HFF-Myc (cell line): ENCODE results near the gene SLC38A3.
"Not testable (repeated sequence)": the region's sequence is repeated elsewhere in the genome, so short reads cannot be mapped to it uniquely, and the experiment has no call there.

Experiments used
- DNase-seq: peaks from one replicate; pipeline ENCODE4 v3.0.0-alpha.2; 2011; ENCODE audit warnings: low read depth; ENCODE audit errors: extremely low read depth
- H3K4me3 ChIP-seq: replicated peaks from 2 replicates; pipeline ENCODE4 v1.5.1; 2011; ENCODE audit warnings: low read depth, mild to moderate bottlenecking, control low read depth, low read length
- CTCF ChIP-seq: IDR thresholded peaks from 2 replicates; pipeline ENCODE4 v1.5.1; 2012; ENCODE audit warnings: mild to moderate bottlenecking, low read depth, low read length, control low read depth; ENCODE audit errors: missing control alignments

SLC38A3 gene

DNA sequence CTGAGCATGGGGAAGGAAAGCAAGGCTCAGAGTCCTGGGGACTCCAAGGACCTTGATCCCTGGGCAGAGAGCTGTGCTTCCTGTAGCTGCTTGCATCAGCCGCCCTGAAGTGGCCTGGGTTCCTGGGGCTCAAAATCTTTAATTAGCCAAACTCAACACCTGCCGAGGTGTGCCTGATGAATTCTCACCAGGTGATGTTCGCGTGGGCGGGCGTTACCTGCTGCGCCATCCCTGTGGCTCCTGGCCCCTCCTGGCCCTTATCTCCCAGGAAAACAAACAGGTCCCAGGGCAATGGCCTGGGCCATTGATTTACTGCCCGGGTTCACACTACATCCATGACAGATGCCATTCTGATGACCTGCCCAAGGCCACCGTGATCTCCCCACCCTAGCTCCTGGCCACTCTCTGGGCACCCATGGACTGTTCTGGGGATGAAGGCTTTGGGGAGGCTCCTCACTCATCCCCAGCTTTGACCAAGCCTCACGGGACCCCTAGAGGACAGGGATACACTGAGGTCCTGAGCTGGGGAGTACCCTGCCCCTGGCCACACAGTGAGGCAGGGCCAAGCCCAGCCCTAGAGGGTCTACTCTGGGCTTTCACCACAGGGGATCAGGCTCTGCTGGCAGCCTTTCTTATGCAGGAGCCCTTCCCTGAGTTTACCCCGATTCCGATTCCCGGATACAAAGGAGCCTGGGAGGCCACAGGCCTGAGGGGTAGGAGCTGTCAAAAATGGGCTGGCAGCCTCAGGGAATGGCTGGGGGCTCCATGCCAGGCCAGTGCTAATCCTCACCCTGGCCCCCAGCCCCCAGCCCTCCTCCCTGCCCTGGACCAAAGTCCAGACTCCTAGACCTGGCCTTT, 5.7 kb downstream of the SLC38A3 start:
- DNase-seq, result no peak
- no peak overlapping the region for H3K4me3 ChIP-seq
- no peak for TF ChIP-seq CTCF

- DNase-seq, H3K4me3 ChIP-seq: not testable (repeated sequence)
These were observed 6.3 kb downstream of the SLC38A3 start for GRCh38 chr3:50211368-50211717.

GRCh38 chr3:50211930-50212329, 6.9 kb downstream of the SLC38A3 start:
- no peak for TF ChIP-seq CTCF
- DNase-seq, result no peak
- no peak overlapping the region for H3K4me3 ChIP-seq

GRCh38 chr3:50212502-50212901, 7.4 kb downstream of the SLC38A3 start:
- TF ChIP-seq CTCF, result no peak
- H3K4me3 ChIP-seq, result no peak overlapping the region
- DNase-seq, result no peak

GRCh38 chr3:50212971-50213370, 7.9 kb downstream of the SLC38A3 start:
- no peak for DNase-seq
- no peak for TF ChIP-seq CTCF
- H3K4me3 ChIP-seq, result no peak overlapping the region

DNA sequence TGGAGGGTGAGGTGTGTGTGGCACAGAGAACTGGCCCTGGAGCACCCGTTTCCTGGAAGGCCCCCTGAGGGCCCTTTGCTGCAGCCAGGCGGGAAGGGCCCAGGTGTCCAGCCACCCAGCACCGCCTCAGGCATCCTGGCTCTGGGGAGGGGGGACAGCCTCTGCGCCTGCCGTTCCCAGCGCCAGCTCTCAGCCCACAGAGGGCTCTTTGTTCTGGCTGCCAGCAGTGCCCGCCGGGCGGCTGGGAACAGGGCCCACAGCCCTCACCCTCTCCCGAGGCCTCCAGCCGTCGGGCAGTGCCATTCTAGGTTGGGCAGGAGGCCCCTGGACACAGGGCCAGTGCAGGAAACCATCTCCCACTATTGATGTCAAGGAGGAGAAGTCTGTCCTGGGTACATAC, 8.3 kb downstream of the SLC38A3 start:
- DNase-seq, result no peak
- TF ChIP-seq CTCF, result no peak
- H3K4me3 ChIP-seq, result no peak overlapping the region

DNA sequence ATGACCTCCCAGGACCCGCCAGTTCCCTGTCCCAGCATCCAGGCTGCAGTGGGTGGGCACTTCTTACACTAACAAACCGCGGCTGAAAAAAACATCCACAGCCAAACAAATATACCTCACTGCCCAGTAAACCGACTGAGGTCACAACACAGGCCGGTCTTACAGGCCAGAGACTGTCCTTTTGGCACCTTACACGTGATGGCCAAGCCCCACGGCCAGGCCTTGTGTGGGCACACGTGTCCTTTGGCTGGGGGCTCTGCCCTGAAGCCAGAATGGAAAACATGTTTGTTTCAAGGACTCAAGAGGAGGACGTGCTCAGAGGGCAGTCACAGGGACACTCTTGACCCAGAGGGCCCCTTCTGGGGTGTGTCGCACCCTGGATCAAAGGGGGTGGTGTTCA, 9.8 kb downstream of the SLC38A3 start:
- DNase-seq, result no peak
- TF ChIP-seq CTCF, result no peak
- no peak overlapping the region for H3K4me3 ChIP-seq
